ENCODE results near the gene TOLLIP.

TOLLIP gene

DNA sequence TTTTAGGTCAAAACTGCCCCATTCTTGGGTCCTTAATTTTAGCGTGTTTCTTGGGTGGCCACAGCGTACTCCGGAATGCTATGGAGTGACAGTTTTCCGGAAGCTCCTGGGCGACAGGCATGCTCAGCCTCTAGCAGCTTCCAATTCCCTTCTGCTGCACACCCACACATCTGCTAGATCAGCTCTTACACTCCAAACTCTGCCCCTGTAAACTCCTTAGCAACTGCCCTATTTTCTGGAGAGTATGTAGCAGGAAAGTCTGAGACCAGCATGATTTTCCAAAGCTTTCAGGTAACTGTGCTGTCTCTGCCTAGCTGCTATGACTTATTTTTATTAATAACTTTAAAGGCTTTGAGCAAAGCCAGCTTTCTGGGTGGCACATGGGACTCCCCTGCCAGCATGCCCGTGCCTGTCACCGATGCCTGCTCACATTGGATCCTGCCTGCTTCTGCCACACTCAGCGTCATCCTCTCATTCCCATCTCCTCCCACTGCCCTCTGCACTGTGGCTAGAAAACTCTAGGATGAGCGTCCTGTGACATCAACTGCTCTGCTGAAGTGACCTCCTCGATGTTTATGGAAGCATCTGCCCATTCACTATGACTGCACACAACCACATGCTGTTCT, 17.3 kb downstream of the TOLLIP start:
- TF ChIP-seq, protein P1, sequence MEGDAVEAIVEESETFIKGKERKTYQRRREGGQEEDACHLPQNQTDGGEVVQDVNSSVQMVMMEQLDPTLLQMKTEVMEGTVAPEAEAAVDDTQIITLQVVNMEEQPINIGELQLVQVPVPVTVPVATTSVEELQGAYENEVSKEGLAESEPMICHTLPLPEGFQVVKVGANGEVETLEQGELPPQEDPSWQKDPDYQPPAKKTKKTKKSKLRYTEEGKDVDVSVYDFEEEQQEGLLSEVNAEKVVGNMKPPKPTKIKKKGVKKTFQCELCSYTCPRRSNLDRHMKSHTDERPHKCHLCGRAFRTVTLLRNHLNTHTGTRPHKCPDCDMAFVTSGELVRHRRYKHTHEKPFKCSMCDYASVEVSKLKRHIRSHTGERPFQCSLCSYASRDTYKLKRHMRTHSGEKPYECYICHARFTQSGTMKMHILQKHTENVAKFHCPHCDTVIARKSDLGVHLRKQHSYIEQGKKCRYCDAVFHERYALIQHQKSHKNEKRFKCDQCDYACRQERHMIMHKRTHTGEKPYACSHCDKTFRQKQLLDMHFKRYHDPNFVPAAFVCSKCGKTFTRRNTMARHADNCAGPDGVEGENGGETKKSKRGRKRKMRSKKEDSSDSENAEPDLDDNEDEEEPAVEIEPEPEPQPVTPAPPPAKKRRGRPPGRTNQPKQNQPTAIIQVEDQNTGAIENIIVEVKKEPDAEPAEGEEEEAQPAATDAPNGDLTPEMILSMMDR (IDR thresholded peaks at IDR 0.05; ENCODE audit: low read depth, low read length, missing control alignments): no peak
- H3K4me3 ChIP-seq (replicated peaks; ENCODE audit: low read depth, low read length): no peak overlapping the region
- DNase-seq (ENCODE audit: extremely low read depth, low read depth): no peak

DNA sequence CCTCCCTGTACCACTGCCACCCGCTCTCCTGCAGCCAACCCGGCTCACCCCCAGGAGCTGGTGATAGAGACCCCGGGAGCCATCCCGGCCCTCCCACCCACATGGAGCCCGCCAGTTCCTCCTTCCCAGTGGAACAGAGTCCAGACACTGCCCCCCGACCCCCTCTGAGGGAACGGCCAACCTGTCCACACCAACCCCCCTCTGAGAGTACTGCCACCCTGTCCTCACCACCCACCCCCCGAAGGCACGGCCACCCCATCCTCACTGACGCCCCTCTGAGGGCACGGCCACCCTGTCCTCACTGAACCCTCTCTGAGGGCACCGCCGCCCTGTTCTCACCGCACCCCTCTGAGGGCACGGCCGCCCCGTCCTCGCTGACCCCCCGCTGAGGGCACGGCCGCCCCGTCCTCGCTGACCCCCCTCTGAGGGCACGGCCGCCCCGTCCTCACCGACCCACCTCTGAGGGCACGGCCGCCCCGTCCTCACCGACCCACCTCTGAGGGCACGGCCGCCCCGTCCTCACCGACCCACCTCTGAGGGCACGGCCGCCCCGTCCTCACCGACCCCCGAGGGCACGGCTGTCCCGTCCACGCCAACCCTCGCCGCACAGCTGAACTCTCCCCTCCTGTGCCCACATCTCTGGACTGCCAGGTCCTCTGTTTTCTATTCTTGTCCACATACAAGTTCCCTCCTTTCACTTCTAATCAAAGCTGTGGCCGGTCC, 18.0 kb downstream of the TOLLIP start:
- no peak for DNase-seq (ENCODE audit: extremely low read depth, low read depth)
- TF ChIP-seq, protein P1 (IDR thresholded peaks at IDR 0.05; ENCODE audit: low read depth, low read length, missing control alignments): no peak
- H3K4me3 ChIP-seq (replicated peaks; ENCODE audit: low read depth, low read length): no peak overlapping the region

- no peak for DNase-seq (ENCODE audit: extremely low read depth, low read depth)
- no peak overlapping the region for H3K4me3 ChIP-seq (replicated peaks; ENCODE audit: low read depth, low read length)
- TF ChIP-seq, protein P1 (IDR thresholded peaks at IDR 0.05; ENCODE audit: low read depth, low read length, missing control alignments): no peak
Measured at GRCh38 chr11:1290052-1291040, 19.1 kb downstream of the TOLLIP start.

- no peak overlapping the region for H3K4me3 ChIP-seq (replicated peaks; ENCODE audit: low read depth, low read length)
- DNase-seq (ENCODE audit: extremely low read depth, low read depth): no peak
- TF ChIP-seq, protein P1 (IDR thresholded peaks at IDR 0.05; ENCODE audit: low read depth, low read length, missing control alignments): no peak
Measured at GRCh38 chr11:1289211-1289935, 20.1 kb downstream of the TOLLIP start.

DNA sequence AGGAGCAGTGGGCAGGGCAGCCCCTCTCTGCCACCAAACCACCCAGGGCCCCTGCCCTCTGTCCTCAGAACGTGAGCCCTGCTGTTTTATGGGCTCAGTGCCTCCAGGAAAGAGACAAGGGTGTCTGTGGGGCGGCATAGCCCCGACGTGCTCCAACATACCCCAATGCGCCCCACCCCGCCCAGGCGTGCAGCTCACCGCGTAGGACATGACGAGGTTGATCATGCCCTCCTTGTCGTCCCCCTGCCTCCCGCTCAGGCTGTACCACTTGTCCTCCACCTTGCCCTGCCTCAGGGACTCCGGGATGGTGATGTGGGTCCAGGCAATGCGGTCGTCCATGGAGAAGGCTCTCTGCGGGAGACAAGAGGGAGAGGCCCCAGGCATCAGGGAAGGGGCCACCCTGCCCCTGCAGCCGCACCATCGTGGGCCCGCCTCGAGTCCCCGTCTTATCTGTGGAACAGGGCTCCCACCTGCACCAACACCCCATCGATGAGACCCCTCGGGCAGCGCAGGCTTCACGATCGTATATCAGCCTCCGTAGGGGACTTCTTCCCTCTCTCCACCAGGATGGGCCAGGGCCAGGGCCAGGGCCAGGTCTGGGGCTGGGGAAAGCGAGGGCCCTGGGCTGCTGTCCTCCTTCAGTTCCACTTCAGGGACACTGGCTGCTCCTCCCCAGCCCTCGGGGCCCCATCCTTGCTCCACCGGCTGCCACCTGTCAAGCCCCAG, 20.8 kb downstream of the TOLLIP start:
- no peak for DNase-seq (ENCODE audit: extremely low read depth, low read depth)
- no peak overlapping the region for H3K4me3 ChIP-seq (replicated peaks; ENCODE audit: low read depth, low read length)
- TF ChIP-seq, protein P1 (IDR thresholded peaks at IDR 0.05; ENCODE audit: low read depth, low read length, missing control alignments): no peak

All from HFF-Myc (cell line).